Endodermal cell (in vitro differentiated cells): ENCODE data around the gene GPT2. TPM values are rescaled to one million over a fixed set of nuclear protein-coding genes. Genes with fewer than 3 reads are reported as not detected.

Source experiments
- DNase-seq: peaks from one replicate; pipeline ENCODE4 v3.0.0-alpha.2; 2017
- H3K27ac ChIP-seq: 2 replicates; pipeline ENCODE4 v1.5.1; 2013; ENCODE audit warnings: mild to moderate bottlenecking, low read depth, low read length, moderate library complexity
- H3K27me3 ChIP-seq: 2 replicates; pipeline ENCODE4 v1.6.1; 2013; ENCODE audit warnings: mild to moderate bottlenecking, low read length, moderate library complexity; ENCODE audit not compliant: insufficient read depth, control insufficient read depth, poor library complexity, severe bottlenecking
- H3K36me3 ChIP-seq: 2 replicates; pipeline ENCODE4 v1.7.0; 2013; ENCODE audit warnings: mild to moderate bottlenecking, low read length, moderate library complexity; ENCODE audit not compliant: control insufficient read depth, insufficient read depth
- H3K4me1 ChIP-seq: one replicate; pipeline ENCODE4 v1.7.0; 2013; ENCODE audit warnings: low read length; ENCODE audit not compliant: control insufficient read depth, insufficient read depth
- H3K4me3 ChIP-seq: 2 replicates; pipeline ENCODE4 v1.5.1; 2013; ENCODE audit warnings: mild to moderate bottlenecking, low read length, moderate library complexity
- H3K9ac ChIP-seq: 2 replicates; pipeline ENCODE4 v1.6.1; 2013; ENCODE audit warnings: mild to moderate bottlenecking, low read length, moderate library complexity; ENCODE audit not compliant: poor library complexity, severe bottlenecking; ENCODE audit errors: extremely low read depth
- H3K9me3 ChIP-seq: 2 replicates; pipeline ENCODE4 v1.6.1; 2013; ENCODE audit warnings: mild to moderate bottlenecking, low read length, moderate library complexity; ENCODE audit not compliant: control insufficient read depth
- H3K27ac Mint-ChIP-seq: 2 replicates; pipeline ENCODE4 v1.8.0; 2020; ENCODE audit warnings: mixed read lengths
- H3K27me3 Mint-ChIP-seq: 2 replicates; pipeline ENCODE4 v1.8.0; 2021; ENCODE audit warnings: mild to moderate bottlenecking, mixed read lengths; ENCODE audit not compliant: insufficient read depth
- H3K36me3 Mint-ChIP-seq: 2 replicates; pipeline ENCODE4 v1.8.0; 2020; ENCODE audit warnings: low read depth, mixed read lengths
- H3K4me1 Mint-ChIP-seq: 2 replicates; pipeline ENCODE4 v1.8.0; 2020; ENCODE audit warnings: mixed read lengths
- H3K4me3 Mint-ChIP-seq: 2 replicates; pipeline ENCODE4 v1.8.0; 2020; ENCODE audit warnings: mild to moderate bottlenecking, moderate library complexity, mixed read lengths
- H3K9me3 Mint-ChIP-seq: 2 replicates; pipeline ENCODE4 v1.8.0; 2020; ENCODE audit warnings: mild to moderate bottlenecking, mixed read lengths
- WGBS, 2 experiments: methylation state at CpG; one replicate each; pipeline versions ENCODE4 v1.1.5 to v1.1.7; 2013; ENCODE audit warnings: missing lambda C conversion rate in 2 of 2, mixed read lengths in 1 of 2; ENCODE audit not compliant: insufficient coverage in 1 of 2, insufficient read length in 1 of 2; 5-methylcytosine and 5-hydroxymethylcytosine counted together
- total RNA-seq, 2 donors: library from RNA; stranded (reverse); fragmentation: NEBNext Ultra II Directional in 1 of 2; extraction: Animal tissue kit (Norgen Biotek cat#: 25700) in 1 of 2; gene quantifications; 2 replicates in 1 of 2; 3 replicates in 1 of 2; pipeline ENCODE4 v1.2.1, GENCODE V29; 2021
- TF ChIP-seq, protein P1 (sequence below): fragments of 200-600 bp; sonication (generic); conservative IDR thresholded peaks from 2 replicates; pipeline ENCODE4 v1.5.0; 2021; ENCODE audit warnings: antibody characterized with exemption, mild to moderate bottlenecking

Gene GPT2
- total RNA-seq, 2 donors from 2014 or later, result 44.1 to 65.5 TPM

GRCh38 chr16:46873201-46873600 is 11.0 kb upstream of the GPT2 start:
- no peak overlapping the region for H3K4me3 Mint-ChIP-seq
- H3K27ac Mint-ChIP-seq, result no peak overlapping the region
- peaks cover 4% of the 10 kb centered on the region for H3K4me1 ChIP-seq
- no peaks in the 10 kb centered on the region for H3K36me3 Mint-ChIP-seq
- H3K9me3 ChIP-seq, result no peaks in the 10 kb centered on the region
- TF ChIP-seq, protein P1, sequence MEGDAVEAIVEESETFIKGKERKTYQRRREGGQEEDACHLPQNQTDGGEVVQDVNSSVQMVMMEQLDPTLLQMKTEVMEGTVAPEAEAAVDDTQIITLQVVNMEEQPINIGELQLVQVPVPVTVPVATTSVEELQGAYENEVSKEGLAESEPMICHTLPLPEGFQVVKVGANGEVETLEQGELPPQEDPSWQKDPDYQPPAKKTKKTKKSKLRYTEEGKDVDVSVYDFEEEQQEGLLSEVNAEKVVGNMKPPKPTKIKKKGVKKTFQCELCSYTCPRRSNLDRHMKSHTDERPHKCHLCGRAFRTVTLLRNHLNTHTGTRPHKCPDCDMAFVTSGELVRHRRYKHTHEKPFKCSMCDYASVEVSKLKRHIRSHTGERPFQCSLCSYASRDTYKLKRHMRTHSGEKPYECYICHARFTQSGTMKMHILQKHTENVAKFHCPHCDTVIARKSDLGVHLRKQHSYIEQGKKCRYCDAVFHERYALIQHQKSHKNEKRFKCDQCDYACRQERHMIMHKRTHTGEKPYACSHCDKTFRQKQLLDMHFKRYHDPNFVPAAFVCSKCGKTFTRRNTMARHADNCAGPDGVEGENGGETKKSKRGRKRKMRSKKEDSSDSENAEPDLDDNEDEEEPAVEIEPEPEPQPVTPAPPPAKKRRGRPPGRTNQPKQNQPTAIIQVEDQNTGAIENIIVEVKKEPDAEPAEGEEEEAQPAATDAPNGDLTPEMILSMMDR, result no peak
- H3K9ac ChIP-seq, result no peak overlapping the region
- H3K4me3 ChIP-seq, result no peak overlapping the region
- peaks cover 18% of the 10 kb centered on the region for H3K4me1 Mint-ChIP-seq
- no peak for DNase-seq
- 88 to 100% methylated on average over 1 to 3 of the region's 3 CpGs for WGBS, 2 experiments
- H3K9me3 Mint-ChIP-seq, result peaks cover 8% of the 10 kb centered on the region
- no peaks in the 10 kb centered on the region for H3K27me3 Mint-ChIP-seq
- H3K27me3 ChIP-seq, result no peaks in the 10 kb centered on the region
- H3K36me3 ChIP-seq, result no peaks in the 10 kb centered on the region
- H3K27ac ChIP-seq, result no peak overlapping the region

- Histone ChIP-seq H3K4me3 (no peak overlapping the region), H3K27me3 (no peaks in the 10 kb centered on the region), H3K9me3 (no peaks in the 10 kb centered on the region), H3K36me3 (no peaks in the 10 kb centered on the region), H3K27ac (no peak overlapping the region), H3K9ac (no peak overlapping the region), H3K4me1 (peaks cover 7% of the 10 kb centered on the region)
- no peaks in the 10 kb centered on the region for H3K36me3 Mint-ChIP-seq
- H3K4me1 Mint-ChIP-seq, result peaks cover 13% of the 10 kb centered on the region
- 93 to 100% methylated on average over 1 to 8 of the region's 8 CpGs for WGBS, 2 experiments
- TF ChIP-seq, protein P1, result no peak
- no peaks in the 10 kb centered on the region for H3K27me3 Mint-ChIP-seq
- DNase-seq, result no peak
- H3K27ac Mint-ChIP-seq, result no peak overlapping the region
- H3K4me3 Mint-ChIP-seq, result no peak overlapping the region
- no peaks in the 10 kb centered on the region for H3K9me3 Mint-ChIP-seq
These were observed 8.9 kb upstream of the GPT2 start for GRCh38 chr16:46875243-46875642.

GRCh38 chr16:46882304-46882939 is 1.7 kb upstream of the GPT2 start:
- Histone ChIP-seq H3K4me3 (no peak overlapping the region), H3K9me3 (no peaks in the 10 kb centered on the region), H3K4me1 (peaks cover 20% of the 10 kb centered on the region), H3K27ac (no peak overlapping the region), H3K27me3 (no peaks in the 10 kb centered on the region), H3K36me3 (peaks cover 3% of the 10 kb centered on the region), H3K9ac (no peak overlapping the region)
- no peak for DNase-seq
- Mint-ChIP-seq H3K36me3 (no peaks in the 10 kb centered on the region), H3K9me3 (no peaks in the 10 kb centered on the region), H3K4me3 (no peak overlapping the region), H3K27ac (no peak overlapping the region), H3K4me1 (peaks cover 40% of the 10 kb centered on the region), H3K27me3 (no peaks in the 10 kb centered on the region)
- TF ChIP-seq, protein P1, result no peak
- 83 to 90% methylated on average over 5 to 8 of the region's 9 CpGs for WGBS, 2 experiments
